Measurements from ENCODE around the gene CLDN24. TPM values are rescaled to one million over a fixed set of nuclear protein-coding genes. Genes with fewer than 3 reads are reported as not detected.

The CLDN24 gene
- total RNA-seq, 1 donor from 2014 or later, result not detected

- DNase-seq (ENCODE audit: low read depth), result no peak
These were observed 1.1 kb upstream of the CLDN24 start for GRCh38 chr4:183323295-183323694.

DNA sequence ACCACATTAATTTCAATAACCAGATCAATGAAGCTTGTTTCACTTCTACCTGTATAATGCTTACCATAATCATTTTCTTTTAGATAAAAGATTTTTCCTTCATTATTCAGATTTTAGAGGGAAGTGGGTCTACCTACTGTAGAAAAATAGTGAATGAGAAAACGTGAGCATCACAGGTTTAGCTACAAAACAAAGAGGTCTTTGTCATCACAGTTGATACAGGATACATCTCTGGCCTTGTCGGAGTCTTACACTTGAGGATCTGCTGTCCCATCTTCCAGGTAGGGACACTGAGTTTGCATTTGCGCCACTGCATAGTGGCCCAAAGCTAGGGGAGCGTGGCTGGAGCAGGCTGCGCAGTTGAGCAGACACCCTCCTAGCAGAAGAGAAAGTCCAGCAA lies 710 bp downstream of the CLDN24 start:
- no peak for DNase-seq (ENCODE audit: low read depth)

GRCh38 chr4:183321079-183321478 lies 1.1 kb downstream of the CLDN24 start:
- no peak for DNase-seq (ENCODE audit: low read depth)

DNA sequence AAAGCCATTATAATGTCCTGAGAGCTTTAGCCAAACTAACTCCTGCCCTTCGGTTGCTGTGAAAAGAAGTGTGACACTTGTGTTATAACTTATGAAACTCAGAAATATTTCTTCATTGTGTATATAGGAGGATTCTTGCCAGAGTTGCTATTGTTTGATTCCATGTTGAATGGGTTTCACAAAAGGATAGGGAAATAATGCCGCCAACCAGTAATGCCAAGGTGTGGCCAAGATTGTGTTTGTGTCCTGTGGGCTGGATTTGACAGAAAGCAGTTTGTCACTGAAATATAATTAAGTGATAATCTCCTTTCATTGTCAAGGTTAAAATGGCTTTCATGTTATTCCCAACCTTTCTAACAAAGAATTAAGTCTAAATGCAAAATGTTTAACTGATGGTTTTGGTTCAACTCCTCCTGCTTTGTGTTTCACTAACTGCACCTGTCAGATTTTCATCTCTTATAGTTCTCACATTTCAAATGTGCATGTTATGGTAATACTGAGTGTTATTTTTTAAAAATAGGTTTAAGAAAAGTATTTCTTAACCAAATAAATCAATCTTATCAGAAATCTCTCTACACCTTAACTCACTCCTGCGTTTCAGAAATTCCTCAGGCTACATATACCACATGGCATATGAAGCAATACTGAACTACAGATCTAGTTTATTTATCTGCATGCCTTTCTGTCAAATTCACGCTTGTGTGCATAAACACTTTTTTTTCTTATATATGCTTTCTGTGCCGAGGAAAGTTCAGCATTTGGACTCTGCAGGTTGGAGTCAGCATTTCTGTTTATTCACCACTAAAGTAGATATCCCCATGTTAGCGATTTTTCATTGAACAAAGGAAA lies 1.8 kb downstream of the CLDN24 start, which contains the start of gene CLDN22:
TSS of gene CLDN22 (minus strand) at position 66 of the 849 bp plus-strand sequence. CDS start at position 8, 58 bp downstream.
- DNase-seq (ENCODE audit: low read depth), result peak; percentile 8

GRCh38 chr4:183318656-183319055 lies 3.6 kb downstream of the CLDN24 start:
- no peak for DNase-seq (ENCODE audit: low read depth)

GRCh38 chr4:183314806-183315205 lies 7.4 kb downstream of the CLDN24 start:
- no peak for DNase-seq (ENCODE audit: low read depth)

DNA sequence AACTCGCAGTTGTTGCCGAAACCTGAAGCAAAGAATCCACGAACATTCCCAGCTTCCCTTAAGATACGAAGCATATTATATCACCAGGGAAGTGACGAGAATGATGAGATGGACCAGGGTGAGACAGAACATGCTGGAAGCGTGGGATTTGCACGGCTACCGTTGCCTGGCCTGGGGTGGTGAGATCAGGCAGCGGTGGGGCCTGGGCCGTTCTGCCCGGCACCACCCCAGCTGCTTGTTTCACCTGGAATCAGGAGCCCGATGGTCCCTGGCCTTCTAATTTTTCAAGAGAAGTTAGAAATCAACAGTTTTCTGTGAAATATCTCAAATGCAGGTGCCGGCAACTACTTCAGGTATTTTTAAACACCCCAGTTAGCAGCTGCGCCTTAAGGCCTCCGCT lies 7.9 kb downstream of the CLDN24 start:
- DNase-seq (ENCODE audit: low read depth), result no peak

DNA sequence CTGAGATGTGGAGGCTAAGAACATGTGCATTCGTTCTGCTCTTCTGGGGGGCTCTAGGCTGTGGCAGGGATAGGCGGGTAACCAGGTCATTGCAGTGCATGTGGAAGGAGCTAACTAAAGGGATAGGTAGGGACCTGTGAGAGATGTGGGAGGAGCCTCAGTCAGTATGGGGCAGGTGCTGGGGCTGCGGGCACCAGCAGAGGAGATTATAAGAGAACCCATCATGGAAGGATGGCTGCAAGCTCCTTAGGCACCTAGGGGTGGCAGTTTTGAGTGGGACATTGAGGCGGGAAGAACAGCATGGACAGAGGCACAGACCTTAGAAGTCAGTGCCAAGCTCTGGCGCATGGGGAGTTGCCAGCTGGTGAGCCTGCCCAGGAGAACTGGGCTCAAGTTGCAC lies 9.4 kb downstream of the CLDN24 start:
- no peak for DNase-seq (ENCODE audit: low read depth)

DNA sequence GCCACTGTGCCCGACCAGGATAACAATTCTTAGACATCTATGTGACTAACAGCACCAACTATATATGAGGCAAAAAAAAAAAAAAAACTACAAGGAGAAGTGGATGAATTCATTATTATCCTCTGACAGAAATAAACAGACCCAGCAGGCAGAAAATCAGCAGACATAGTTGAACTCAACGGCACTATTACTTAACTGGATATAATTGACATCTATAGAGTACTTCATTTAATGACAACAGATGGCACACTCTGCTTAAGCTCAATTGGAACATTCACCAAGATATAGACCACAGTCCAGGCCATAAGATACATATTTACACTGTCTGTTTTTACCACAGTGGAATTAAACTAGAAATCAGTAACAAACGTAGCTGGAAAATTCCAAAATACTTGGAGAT lies 15.4 kb downstream of the CLDN24 start:
- no peak for DNase-seq (ENCODE audit: low read depth)

GRCh38 chr4:183304538-183304937 lies 17.7 kb downstream of the CLDN24 start:
- DNase-seq (ENCODE audit: low read depth), result no peak

DNA sequence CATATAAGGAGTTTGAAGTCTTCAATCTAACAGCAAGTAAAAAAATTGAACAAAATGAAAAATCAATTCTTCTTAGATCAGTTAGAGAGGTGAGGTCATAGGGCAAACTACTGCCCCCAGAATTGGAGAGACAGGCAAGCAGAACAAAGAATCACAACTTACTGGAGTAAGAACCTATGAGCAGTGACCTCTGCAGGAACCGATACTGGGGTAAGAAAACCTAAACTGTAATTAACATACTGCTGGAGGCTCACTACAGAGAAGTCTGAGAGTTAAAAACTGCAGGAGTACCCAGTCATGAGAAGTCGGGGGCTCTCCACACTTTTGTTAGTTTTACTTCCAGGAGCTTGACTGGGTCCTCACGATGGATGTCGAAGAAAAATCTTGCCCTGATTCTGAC lies 18.2 kb downstream of the CLDN24 start:
- DNase-seq (ENCODE audit: low read depth), result no peak

DNA sequence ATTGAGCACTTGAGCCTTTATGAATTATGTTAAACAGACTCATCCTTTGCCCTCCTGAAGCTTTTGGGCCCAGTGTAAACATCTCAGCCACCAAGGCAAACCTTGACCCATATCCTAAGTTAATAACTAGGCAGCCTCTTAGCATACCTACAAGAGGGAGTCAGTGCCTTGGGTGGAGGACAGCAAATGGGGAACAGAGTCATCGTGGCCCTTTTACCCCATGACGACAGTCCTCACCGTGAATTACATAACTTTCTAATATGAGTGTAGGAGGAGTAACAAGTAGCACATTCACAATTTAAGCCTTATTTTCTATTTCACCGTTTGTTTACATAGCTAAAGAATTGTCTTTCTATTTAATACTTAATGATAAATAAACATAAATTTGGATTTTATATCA lies 18.9 kb downstream of the CLDN24 start:
- no peak for DNase-seq (ENCODE audit: low read depth)

DNA sequence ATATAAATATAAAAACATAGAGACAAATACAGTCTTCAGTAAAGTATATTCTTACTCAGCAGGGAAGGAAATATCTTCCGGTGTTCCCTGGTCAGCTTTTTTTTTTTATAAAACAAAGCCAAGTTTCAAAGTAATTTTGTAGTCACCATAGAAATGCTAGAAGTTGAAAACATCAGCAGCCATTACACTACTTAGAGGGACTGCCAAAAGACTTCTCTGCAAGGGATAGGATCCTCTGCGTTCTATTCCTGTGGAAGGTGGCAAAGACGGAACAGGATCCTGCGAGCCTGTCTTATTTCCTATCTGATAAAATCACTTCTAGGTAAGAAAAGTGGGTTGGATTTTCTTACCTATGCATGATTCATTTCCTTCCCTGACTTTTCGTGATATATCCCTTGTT lies 21.6 kb downstream of the CLDN24 start:
- no peak for DNase-seq (ENCODE audit: low read depth)

- DNase-seq (ENCODE audit: low read depth), result no peak
These were observed 22.2 kb downstream of the CLDN24 start for GRCh38 chr4:183300070-183300469.

- no peak for DNase-seq (ENCODE audit: low read depth)
These were observed 22.8 kb downstream of the CLDN24 start for GRCh38 chr4:183299464-183299863.

DNA sequence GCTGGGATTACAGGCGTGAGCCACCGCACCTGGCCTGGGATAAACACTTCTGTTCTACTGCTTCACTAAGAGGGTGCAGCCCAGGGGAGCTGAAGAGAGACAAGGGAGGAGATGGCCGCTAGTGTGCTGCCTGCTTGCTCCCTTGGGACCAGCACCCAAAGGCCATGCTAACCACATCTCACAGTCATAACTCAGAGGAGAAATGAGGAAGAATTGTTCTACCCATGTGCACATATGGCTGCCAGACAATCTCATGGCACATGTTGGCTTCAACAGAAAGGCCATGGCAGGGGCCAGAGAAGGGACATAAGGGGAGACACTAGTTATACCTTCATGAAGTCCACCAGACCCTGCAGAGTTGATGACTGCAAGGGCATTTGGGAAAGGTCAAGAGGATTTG lies 24.6 kb downstream of the CLDN24 start:
- DNase-seq (ENCODE audit: low read depth), result no peak

- no peak for DNase-seq (ENCODE audit: low read depth)
These were observed 26.5 kb downstream of the CLDN24 start for GRCh38 chr4:183295711-183296110.

- no peak for DNase-seq (ENCODE audit: low read depth)
These were observed 31.2 kb downstream of the CLDN24 start for GRCh38 chr4:183291070-183291469.

DNA sequence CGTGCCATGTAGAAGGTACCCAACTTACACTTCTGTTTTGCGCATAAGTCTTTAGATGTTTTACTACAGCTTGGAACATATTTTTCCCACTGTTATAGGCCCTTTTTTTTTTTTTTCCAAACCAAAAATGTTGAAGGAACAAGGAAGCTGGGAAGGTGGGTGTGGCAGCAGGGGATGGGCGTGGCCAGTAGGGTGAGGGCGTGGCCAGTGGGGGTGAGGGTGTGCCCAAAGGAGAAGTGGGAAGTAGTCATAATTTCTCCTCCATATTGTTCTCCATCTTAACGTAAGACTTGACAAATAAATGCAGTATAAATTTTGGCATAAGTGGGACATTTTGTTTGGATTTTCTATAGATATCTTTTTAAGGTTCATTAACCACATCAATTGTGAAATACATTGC lies 32.5 kb downstream of the CLDN24 start:
- DNase-seq (ENCODE audit: low read depth), result no peak

GRCh38 chr4:183288955-183289354 lies 33.3 kb downstream of the CLDN24 start:
- no peak for DNase-seq (ENCODE audit: low read depth)

DNA sequence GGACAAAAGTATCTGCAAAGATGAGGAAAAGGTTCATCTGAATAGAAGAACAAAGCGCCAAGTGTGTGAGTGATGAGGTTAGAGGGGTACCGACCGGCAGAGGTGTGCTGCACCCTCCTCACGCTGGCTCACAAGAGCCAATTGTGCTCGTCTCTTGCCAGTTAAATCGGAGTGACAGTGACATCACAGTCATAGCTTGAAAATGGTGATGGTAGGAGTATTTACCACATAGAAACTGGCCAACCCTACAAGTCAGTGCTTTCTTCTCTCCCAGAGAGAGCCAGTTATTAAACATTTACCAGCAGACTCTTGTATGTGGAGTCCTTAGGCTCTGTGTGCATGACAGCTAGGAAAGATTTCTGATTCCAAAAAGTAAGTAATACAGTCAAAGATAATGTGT lies 34.5 kb downstream of the CLDN24 start:
- DNase-seq (ENCODE audit: low read depth), result no peak

- no peak for DNase-seq (ENCODE audit: low read depth)
These were observed 34.9 kb downstream of the CLDN24 start for GRCh38 chr4:183287309-183287659.

DNA sequence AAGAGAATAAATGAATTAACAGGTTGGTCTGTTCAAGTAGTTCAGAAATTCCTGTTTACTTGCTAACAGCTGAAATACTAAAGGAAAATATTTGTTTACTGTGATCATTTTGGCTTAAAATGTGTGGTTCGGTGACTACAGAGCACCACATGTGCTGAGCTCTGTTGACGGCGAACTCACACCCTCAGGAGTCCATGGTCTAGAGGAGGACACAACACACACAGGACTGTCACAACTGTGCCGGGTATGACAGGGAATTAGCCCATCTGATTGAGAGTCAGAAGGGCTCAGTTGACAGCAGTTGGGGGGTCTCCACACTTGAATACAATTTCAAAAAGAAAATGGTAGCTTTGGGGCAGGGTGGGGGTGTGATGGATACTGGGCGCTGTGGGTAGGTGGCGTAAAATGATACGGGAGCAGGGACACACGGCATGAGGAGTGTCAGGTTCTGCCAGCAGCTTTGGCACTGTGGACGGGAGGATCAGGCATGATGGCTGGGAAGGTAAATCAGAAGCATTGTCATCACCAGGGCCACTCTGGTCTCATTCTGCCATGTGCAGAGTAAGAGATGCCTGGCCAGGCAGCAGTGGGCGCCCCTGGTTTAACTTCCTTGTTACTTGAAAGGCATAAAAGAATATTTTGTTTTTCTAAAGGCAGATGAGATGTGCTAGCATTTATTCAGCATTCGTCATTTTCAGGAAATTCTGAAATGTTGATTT lies 35.5 kb downstream of the CLDN24 start:
- DNase-seq (ENCODE audit: low read depth), result no peak
